ENCODE results near the gene PPIL4.

DNA sequence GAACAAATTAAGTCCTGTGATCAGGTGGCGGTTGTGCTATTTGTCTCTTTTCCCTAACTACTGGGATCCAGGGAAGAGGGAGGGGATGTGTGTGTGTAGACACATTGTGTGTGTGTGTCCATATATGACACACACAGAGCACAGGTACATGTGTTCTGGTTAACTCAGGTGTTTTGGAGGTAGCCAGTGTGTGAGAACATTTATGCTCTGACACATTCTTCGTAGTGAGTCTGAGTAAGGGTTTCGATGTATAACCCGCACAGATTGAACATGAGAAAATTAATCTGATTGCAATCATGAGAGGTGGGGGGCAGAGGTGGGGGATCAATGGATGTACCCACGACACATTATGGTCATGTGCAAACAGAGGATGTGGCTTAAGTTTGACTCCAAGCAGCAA lies 73.6 kb downstream of the PPIL4 start:
- TF ChIP-seq POLR2AphosphoS5 (IDR thresholded peaks at IDR 0.05; ENCODE audit: low read depth, low read length) (no peak), FOSL2 (CRISPR knock-in tag; IDR thresholded peaks at IDR 0.05) (no peak), KAT8 (CRISPR knock-in tag; IDR thresholded peaks at IDR 0.05) (no peak), TCF12 (IDR thresholded peaks at IDR 0.05) (no peak), TCF12 (CRISPR knock-in tag; IDR thresholded peaks at IDR 0.05) (no peak), ZNF512 (CRISPR knock-in tag; IDR thresholded peaks at IDR 0.05) (no peak), RORA (CRISPR knock-in tag; IDR thresholded peaks at IDR 0.05) (no peak), PTBP1 (IDR thresholded peaks at IDR 0.05; ENCODE audit: low read depth, low read length, poor library complexity, severe bottlenecking) (no peak), POLR2A (IDR thresholded peaks at IDR 0.05; ENCODE audit: insufficient read depth in 1 of 2, low read depth in 2 of 2, low read length in 2 of 2) (no peak), ZNF776 (CRISPR knock-in tag; IDR thresholded peaks at IDR 0.05) (no peak), SMARCE1 (IDR thresholded peaks at IDR 0.05; ENCODE audit: borderline replicate concordance) (no peak), EP300 (IDR thresholded peaks at IDR 0.05; ENCODE audit: low read depth in 2 of 2, low read length in 2 of 2) (no peak), EP300 (CRISPR knock-in tag; IDR thresholded peaks at IDR 0.05; ENCODE audit: borderline replicate concordance) (no peak)
- TF ChIP-seq, protein P1, sequence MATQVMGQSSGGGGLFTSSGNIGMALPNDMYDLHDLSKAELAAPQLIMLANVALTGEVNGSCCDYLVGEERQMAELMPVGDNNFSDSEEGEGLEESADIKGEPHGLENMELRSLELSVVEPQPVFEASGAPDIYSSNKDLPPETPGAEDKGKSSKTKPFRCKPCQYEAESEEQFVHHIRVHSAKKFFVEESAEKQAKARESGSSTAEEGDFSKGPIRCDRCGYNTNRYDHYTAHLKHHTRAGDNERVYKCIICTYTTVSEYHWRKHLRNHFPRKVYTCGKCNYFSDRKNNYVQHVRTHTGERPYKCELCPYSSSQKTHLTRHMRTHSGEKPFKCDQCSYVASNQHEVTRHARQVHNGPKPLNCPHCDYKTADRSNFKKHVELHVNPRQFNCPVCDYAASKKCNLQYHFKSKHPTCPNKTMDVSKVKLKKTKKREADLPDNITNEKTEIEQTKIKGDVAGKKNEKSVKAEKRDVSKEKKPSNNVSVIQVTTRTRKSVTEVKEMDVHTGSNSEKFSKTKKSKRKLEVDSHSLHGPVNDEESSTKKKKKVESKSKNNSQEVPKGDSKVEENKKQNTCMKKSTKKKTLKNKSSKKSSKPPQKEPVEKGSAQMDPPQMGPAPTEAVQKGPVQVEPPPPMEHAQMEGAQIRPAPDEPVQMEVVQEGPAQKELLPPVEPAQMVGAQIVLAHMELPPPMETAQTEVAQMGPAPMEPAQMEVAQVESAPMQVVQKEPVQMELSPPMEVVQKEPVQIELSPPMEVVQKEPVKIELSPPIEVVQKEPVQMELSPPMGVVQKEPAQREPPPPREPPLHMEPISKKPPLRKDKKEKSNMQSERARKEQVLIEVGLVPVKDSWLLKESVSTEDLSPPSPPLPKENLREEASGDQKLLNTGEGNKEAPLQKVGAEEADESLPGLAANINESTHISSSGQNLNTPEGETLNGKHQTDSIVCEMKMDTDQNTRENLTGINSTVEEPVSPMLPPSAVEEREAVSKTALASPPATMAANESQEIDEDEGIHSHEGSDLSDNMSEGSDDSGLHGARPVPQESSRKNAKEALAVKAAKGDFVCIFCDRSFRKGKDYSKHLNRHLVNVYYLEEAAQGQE (IDR thresholded peaks at IDR 0.05; ENCODE audit: borderline replicate concordance in 1 of 2, low read depth in 1 of 2, low read length in 2 of 2) = no peak
- TF ChIP-seq, protein P2, sequence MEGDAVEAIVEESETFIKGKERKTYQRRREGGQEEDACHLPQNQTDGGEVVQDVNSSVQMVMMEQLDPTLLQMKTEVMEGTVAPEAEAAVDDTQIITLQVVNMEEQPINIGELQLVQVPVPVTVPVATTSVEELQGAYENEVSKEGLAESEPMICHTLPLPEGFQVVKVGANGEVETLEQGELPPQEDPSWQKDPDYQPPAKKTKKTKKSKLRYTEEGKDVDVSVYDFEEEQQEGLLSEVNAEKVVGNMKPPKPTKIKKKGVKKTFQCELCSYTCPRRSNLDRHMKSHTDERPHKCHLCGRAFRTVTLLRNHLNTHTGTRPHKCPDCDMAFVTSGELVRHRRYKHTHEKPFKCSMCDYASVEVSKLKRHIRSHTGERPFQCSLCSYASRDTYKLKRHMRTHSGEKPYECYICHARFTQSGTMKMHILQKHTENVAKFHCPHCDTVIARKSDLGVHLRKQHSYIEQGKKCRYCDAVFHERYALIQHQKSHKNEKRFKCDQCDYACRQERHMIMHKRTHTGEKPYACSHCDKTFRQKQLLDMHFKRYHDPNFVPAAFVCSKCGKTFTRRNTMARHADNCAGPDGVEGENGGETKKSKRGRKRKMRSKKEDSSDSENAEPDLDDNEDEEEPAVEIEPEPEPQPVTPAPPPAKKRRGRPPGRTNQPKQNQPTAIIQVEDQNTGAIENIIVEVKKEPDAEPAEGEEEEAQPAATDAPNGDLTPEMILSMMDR (CRISPR knock-in tag; IDR thresholded peaks at IDR 0.05) = no peak
- TF ChIP-seq, protein P3, sequence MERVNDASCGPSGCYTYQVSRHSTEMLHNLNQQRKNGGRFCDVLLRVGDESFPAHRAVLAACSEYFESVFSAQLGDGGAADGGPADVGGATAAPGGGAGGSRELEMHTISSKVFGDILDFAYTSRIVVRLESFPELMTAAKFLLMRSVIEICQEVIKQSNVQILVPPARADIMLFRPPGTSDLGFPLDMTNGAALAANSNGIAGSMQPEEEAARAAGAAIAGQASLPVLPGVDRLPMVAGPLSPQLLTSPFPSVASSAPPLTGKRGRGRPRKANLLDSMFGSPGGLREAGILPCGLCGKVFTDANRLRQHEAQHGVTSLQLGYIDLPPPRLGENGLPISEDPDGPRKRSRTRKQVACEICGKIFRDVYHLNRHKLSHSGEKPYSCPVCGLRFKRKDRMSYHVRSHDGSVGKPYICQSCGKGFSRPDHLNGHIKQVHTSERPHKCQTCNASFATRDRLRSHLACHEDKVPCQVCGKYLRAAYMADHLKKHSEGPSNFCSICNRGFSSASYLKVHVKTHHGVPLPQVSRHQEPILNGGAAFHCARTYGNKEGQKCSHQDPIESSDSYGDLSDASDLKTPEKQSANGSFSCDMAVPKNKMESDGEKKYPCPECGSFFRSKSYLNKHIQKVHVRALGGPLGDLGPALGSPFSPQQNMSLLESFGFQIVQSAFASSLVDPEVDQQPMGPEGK (CRISPR knock-in tag; IDR thresholded peaks at IDR 0.05) = no peak
